Activated CD8-positive, alpha-beta memory T cell treated with anti-CD3 and anti-CD28 coated beads, Interleukin-2, amount 50 U/mL, for 24 hours (primary cell): Measurements from ENCODE around the gene DRD4.
"Not testable (repeated sequence)": the region's sequence is repeated elsewhere in the genome, so short reads cannot be mapped to it uniquely, and the experiment has no call there.

Source experiments
- DNase-seq: peaks from one replicate; pipeline ENCODE4 v3.0.0-alpha.2; 2020; ENCODE audit errors: extremely low read depth

DRD4 gene

GRCh38 chr11:643849-644738, 7.0 kb downstream of the DRD4 start:
- no peak for DNase-seq

- no peak for DNase-seq
Measured at GRCh38 chr11:645536-645935, 8.5 kb downstream of the DRD4 start.

- DNase-seq: no peak
Measured at GRCh38 chr11:646214-646613, 9.1 kb downstream of the DRD4 start.

GRCh38 chr11:647672-648158, 10.6 kb downstream of the DRD4 start:
- DNase-seq: not testable (repeated sequence)

- no peak for DNase-seq
Measured at GRCh38 chr11:650482-650881, 13.4 kb downstream of the DRD4 start.

GRCh38 chr11:653136-653535, 16.1 kb downstream of the DRD4 start:
- not testable (repeated sequence) for DNase-seq

GRCh38 chr11:653837-654236, 16.8 kb downstream of the DRD4 start:
- no peak for DNase-seq

- not testable (repeated sequence) for DNase-seq
Measured at GRCh38 chr11:654444-654843, 17.4 kb downstream of the DRD4 start.

- DNase-seq: no peak
Measured at GRCh38 chr11:655036-655726, 18.1 kb downstream of the DRD4 start.

- no peak for DNase-seq
Measured at GRCh38 chr11:656426-656825, 19.4 kb downstream of the DRD4 start.

- no peak for DNase-seq
Measured at GRCh38 chr11:656866-657265, 19.8 kb downstream of the DRD4 start.

- no peak for DNase-seq
Measured at GRCh38 chr11:657691-658126, 20.6 kb downstream of the DRD4 start.

- DNase-seq: no peak
Measured at GRCh38 chr11:659532-660085, 22.5 kb downstream of the DRD4 start.

- no peak for DNase-seq
Measured at GRCh38 chr11:660281-660680, 23.2 kb downstream of the DRD4 start.

- no peak for DNase-seq
Measured at GRCh38 chr11:660681-661444, 23.8 kb downstream of the DRD4 start.

- no peak for DNase-seq
Measured at GRCh38 chr11:662689-663274, 25.7 kb downstream of the DRD4 start.

- DNase-seq: no peak
Measured at GRCh38 chr11:665062-665703, 28.1 kb downstream of the DRD4 start.

- no peak for DNase-seq
Measured at GRCh38 chr11:665704-666281, 28.7 kb downstream of the DRD4 start.

- no peak for DNase-seq
Measured at GRCh38 chr11:673866-674265, 36.8 kb downstream of the DRD4 start.

- no peak for DNase-seq
Measured at GRCh38 chr11:674406-674805, 37.3 kb downstream of the DRD4 start.

- DNase-seq: no peak
Measured at GRCh38 chr11:678297-678696, 41.2 kb downstream of the DRD4 start.
